Endothelial cell (in vitro differentiated cells): Measurements from ENCODE around the gene RASGRP1. TPM values are rescaled to one million over a fixed set of nuclear protein-coding genes. Genes with fewer than 3 reads are reported as not detected.

Source experiments
- DNase-seq: peaks from one replicate; pipeline ENCODE4 v3.0.0; 2021; ENCODE audit warnings: low spot score
- H3K27ac Mint-ChIP-seq: one replicate; pipeline ENCODE4 v1.8.0; 2021; ENCODE audit warnings: mixed read lengths, inconsistent platforms; ENCODE audit not compliant: unreplicated experiment
- H3K27me3 Mint-ChIP-seq: one replicate; pipeline ENCODE4 v1.8.0; 2021; ENCODE audit warnings: mild to moderate bottlenecking, moderate library complexity, mixed read lengths, inconsistent platforms; ENCODE audit not compliant: unreplicated experiment
- H3K36me3 Mint-ChIP-seq: one replicate; pipeline ENCODE4 v1.8.0; 2021; ENCODE audit warnings: mild to moderate bottlenecking, low read depth, mixed read lengths, inconsistent platforms; ENCODE audit not compliant: unreplicated experiment
- H3K4me1 Mint-ChIP-seq: one replicate; pipeline ENCODE4 v1.8.0; 2021; ENCODE audit warnings: mild to moderate bottlenecking, mixed read lengths, inconsistent platforms; ENCODE audit not compliant: unreplicated experiment
- H3K4me3 Mint-ChIP-seq: one replicate; pipeline ENCODE4 v1.8.0; 2021; ENCODE audit warnings: mild to moderate bottlenecking, mixed read lengths, inconsistent platforms; ENCODE audit not compliant: unreplicated experiment
- H3K9me3 Mint-ChIP-seq: one replicate; pipeline ENCODE4 v1.8.0; 2021; ENCODE audit warnings: mixed read lengths, inconsistent platforms; ENCODE audit not compliant: unreplicated experiment
- CTCF ChIP-seq: fragments of 200-600 bp; sonication (generic); IDR thresholded peaks from one replicate; pipeline ENCODE4 v1.5.0; 2021; ENCODE audit warnings: antibody characterized with exemption; ENCODE audit not compliant: unreplicated experiment
- total RNA-seq: library from RNA; stranded (reverse); fragmentation: NEBNext Ultra II Directional; extraction: Animal tissue kit (Norgen Biotek cat#: 25700); gene quantifications from one replicate; pipeline ENCODE4 v1.2.1, GENCODE V29; 2021; ENCODE audit not compliant: unreplicated experiment

Gene RASGRP1
- total RNA-seq, 1 donor from 2014 or later = 0.49 TPM

DNA sequence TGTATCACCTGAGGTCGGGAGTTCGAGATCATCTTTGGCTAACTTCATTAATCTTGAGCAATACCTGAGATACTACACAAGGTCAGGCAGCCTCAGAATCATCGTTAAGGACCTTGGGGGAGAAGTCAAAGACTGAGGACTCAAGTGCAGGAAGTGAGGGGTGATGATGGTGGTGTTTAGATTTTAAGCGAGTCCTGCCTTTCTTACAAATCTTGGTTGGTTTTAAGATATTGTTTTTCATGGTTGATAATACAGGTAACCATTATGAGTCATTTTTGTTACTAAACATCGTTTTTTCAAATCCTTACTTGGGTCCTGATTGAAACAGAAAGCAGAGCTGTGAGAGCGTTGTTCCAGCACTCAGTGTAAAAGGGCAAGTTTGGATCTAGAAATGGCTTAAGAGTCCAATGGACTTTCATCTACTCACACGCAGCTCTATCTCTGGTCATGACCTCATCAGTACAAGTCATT is 4.1 kb downstream of the RASGRP1 start:
- TF ChIP-seq CTCF = no peak
- peaks cover 11% of the 10 kb centered on the region for H3K4me1 Mint-ChIP-seq

GRCh38 chr15:38559636-38560307 is 4.8 kb downstream of the RASGRP1 start:
- H3K4me1 Mint-ChIP-seq = peaks cover 11% of the 10 kb centered on the region
- H3K36me3 Mint-ChIP-seq = no peaks in the 10 kb centered on the region
- H3K27ac Mint-ChIP-seq = no peak overlapping the region

More for the DNA sequence above, 4.1 kb downstream of the RASGRP1 start:
- Mint-ChIP-seq H3K9me3 (no peaks in the 10 kb centered on the region), H3K27ac (no peak overlapping the region), H3K36me3 (no peaks in the 10 kb centered on the region), H3K4me3 (no peak overlapping the region), H3K27me3 (peaks cover 5% of the 10 kb centered on the region)
- DNase-seq = no peak

GRCh38 chr15:38559131-38559530 is 5.5 kb downstream of the RASGRP1 start:
- no peak for TF ChIP-seq CTCF
- H3K27me3 Mint-ChIP-seq = peaks cover 5% of the 10 kb centered on the region
- H3K27ac Mint-ChIP-seq = no peak overlapping the region
- no peak for DNase-seq
- no peaks in the 10 kb centered on the region for H3K36me3 Mint-ChIP-seq
- no peaks in the 10 kb centered on the region for H3K9me3 Mint-ChIP-seq
- H3K4me1 Mint-ChIP-seq = peaks cover 11% of the 10 kb centered on the region
- no peak overlapping the region for H3K4me3 Mint-ChIP-seq

More at GRCh38 chr15:38559636-38560307, 4.8 kb downstream of the RASGRP1 start:
- no peaks in the 10 kb centered on the region for H3K9me3 Mint-ChIP-seq
- TF ChIP-seq CTCF = no peak
- DNase-seq = no peak
- H3K27me3 Mint-ChIP-seq = peaks cover 5% of the 10 kb centered on the region
- no peak overlapping the region for H3K4me3 Mint-ChIP-seq

DNA sequence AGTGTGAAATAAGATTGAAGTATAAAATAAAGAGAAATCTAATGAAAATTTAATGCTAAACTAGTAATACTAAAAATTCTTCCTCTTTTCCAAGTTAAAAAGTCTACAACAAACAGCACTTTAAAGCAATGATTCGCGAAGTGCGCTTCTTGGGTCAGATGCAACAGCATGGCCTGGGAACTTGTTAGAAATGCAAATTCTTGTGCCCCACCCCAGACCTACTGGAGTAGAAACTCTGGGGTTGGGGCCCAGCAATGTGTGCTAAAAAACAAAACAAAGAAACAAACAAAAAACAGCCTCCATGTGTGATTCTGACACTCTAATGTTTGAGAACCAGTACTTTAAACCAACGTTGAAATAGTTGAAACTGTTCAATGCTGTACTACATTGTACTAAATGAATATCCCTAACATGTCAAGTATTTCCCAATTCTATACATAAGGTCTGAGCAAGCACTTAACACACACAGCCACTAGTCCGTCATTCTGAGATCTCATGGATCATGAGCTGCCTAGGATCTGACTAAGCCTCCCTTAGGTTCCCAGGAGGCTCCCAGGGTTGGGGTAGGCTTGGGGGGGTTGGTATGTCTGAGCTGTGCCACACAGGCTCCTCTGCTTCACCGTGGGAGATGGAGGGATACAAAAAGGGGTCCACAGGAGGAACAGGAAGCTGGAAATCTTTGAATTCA is 6.1 kb downstream of the RASGRP1 start:
- TF ChIP-seq CTCF = no peak
- DNase-seq = no peak
- no peak overlapping the region for H3K4me3 Mint-ChIP-seq
- H3K9me3 Mint-ChIP-seq = no peaks in the 10 kb centered on the region
- H3K36me3 Mint-ChIP-seq = no peaks in the 10 kb centered on the region
- peaks cover 5% of the 10 kb centered on the region for H3K27me3 Mint-ChIP-seq
- H3K4me1 Mint-ChIP-seq = peaks cover 11% of the 10 kb centered on the region
- H3K27ac Mint-ChIP-seq = no peak overlapping the region

- H3K27ac Mint-ChIP-seq = no peak overlapping the region
- peaks cover 11% of the 10 kb centered on the region for H3K4me1 Mint-ChIP-seq
- no peaks in the 10 kb centered on the region for H3K36me3 Mint-ChIP-seq
- no peaks in the 10 kb centered on the region for H3K9me3 Mint-ChIP-seq
- DNase-seq = no peak
- peaks cover 3% of the 10 kb centered on the region for H3K27me3 Mint-ChIP-seq
- TF ChIP-seq CTCF = no peak
- H3K4me3 Mint-ChIP-seq = no peak overlapping the region
These were observed 6.7 kb downstream of the RASGRP1 start for GRCh38 chr15:38557921-38558320.
